Measurements from ENCODE around the gene AMOT. TPM values are rescaled to one million over a fixed set of nuclear protein-coding genes. Genes with fewer than 3 reads are reported as not detected.

Gene AMOT
- total RNA-seq, 1 experiment from 2014 or later: 0.58 TPM

DNA sequence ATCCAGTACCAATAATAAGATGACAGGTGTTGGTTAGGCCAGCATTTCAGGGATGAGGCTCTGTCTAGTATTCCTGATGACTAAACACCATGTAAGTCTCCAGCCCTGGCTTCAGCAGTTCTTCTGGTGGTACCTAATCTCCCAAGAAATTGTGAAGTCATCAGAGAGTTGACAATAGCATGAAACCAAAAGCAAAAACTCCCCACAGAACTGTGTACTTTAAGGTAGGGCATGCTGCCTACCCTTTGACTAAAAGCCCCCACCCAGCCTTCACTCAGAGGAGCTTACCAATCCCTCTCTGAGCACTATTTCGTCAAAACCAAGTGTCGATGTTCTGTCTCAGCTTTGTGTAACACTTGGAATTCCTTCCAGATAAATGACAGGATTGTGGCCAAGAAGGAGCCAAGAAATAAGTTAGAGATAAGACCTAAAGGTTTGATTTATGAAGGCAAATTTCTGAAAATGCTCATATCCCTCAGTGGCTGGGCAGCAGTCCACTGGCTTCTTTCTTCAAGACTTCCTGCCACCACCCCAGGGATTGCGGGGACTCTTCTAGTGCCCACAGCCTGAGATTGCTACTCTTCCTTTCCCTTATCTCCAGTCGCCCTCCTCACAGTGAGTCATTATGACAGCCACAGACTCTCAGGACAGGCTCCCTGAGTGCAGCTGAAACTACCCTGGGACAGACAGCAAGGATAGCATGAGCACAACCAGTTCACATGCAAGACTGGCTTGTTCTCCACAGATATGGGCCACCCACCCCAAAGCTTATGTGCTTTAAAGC lies 93.6 kb downstream of the AMOT start:
- no peaks in the 10 kb centered on the region for H3K79me2 ChIP-seq (ENCODE audit: low read length)
- H3K9me2 ChIP-seq (replicated peaks; ENCODE audit: low read length): no peaks in the 10 kb centered on the region
- ATAC-seq (no peak), DNase-seq (no peak)
- TF ChIP-seq EZH2phosphoT487 (IDR thresholded peaks at IDR 0.05; ENCODE audit: borderline replicate concordance, low read length): no peak
- TF ChIP-seq, protein P1, sequence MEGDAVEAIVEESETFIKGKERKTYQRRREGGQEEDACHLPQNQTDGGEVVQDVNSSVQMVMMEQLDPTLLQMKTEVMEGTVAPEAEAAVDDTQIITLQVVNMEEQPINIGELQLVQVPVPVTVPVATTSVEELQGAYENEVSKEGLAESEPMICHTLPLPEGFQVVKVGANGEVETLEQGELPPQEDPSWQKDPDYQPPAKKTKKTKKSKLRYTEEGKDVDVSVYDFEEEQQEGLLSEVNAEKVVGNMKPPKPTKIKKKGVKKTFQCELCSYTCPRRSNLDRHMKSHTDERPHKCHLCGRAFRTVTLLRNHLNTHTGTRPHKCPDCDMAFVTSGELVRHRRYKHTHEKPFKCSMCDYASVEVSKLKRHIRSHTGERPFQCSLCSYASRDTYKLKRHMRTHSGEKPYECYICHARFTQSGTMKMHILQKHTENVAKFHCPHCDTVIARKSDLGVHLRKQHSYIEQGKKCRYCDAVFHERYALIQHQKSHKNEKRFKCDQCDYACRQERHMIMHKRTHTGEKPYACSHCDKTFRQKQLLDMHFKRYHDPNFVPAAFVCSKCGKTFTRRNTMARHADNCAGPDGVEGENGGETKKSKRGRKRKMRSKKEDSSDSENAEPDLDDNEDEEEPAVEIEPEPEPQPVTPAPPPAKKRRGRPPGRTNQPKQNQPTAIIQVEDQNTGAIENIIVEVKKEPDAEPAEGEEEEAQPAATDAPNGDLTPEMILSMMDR (conservative IDR thresholded peaks at IDR 0.05; ENCODE audit: low read depth, low read length): no peak
- no peak for TF ChIP-seq EZH2 (IDR thresholded peaks at IDR 0.05; ENCODE audit: low read length, unreplicated experiment)
- no peaks in the 10 kb centered on the region for H3F3A ChIP-seq (ENCODE audit: low read length, unreplicated experiment)
- CTCF ChIA-PET: no interaction called here
- no TSS peak for BruUV-seq (replicated peaks)
- no peaks in the 10 kb centered on the region for H3K36me3 ChIP-seq (ENCODE audit: low read depth, low read length)
- H2AFZ ChIP-seq (ENCODE audit: low read length): no peak overlapping the region
- H3K9ac ChIP-seq (ENCODE audit: low read length): no peak overlapping the region
- H4K20me1 ChIP-seq (ENCODE audit: low read length): no peaks in the 10 kb centered on the region
- H3K4me2 ChIP-seq (ENCODE audit: low read length): no peak overlapping the region
- no peak overlapping the region for H3K27ac ChIP-seq (ENCODE audit: low read length)
- H3K4me3 ChIP-seq (ENCODE audit: low read length): no peak overlapping the region
- POLR2A ChIA-PET (ENCODE audit: unreplicated experiment): no interaction called here
- H3K4me1 ChIP-seq (ENCODE audit: insufficient read depth, low read length): no peaks in the 10 kb centered on the region
- H3K9me3 ChIP-seq (ENCODE audit: low read length): no peaks in the 10 kb centered on the region
- H3K27me3 ChIP-seq (ENCODE audit: low read length): no peaks in the 10 kb centered on the region
- intact Hi-C loops (cut with micrococcal nuclease): no loop called here

DNA sequence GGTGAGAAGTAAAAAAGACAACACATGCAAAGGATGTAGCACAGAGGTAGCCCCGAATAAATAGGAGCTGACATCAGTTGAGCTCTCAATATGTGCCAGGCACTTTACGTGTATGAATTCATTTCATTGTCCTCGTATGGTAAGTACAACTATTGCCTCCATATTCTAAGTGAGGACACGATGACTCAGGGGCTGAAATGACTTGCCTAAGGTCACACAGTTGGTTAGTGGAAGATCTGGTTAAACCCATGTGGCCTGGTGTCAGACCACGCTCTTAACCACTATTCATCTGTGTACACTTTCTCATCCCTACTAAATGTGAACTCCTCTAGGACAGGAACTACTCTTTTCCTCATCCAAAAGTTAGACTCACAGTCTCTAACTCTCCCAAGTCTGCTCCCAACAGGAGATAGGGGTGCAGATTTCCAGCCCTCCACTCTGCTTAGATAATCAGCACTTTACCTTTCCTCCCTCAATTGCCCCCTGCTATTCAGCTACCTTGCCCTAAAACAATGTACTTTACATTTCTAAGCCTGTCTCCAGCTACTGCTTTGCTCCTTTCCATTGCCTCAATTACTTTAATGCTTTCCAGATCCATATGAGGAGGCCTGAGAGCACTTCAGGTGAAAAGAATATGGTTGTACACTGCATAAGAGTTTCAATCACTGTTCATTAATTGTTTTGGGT lies 102.1 kb downstream of the AMOT start:
- no peaks in the 10 kb centered on the region for H4K20me1 ChIP-seq (ENCODE audit: low read length)
- TF ChIP-seq, protein P1 (conservative IDR thresholded peaks at IDR 0.05; ENCODE audit: low read depth, low read length): no peak
- TF ChIP-seq EZH2phosphoT487 (IDR thresholded peaks at IDR 0.05; ENCODE audit: borderline replicate concordance, low read length) (no peak), EZH2 (IDR thresholded peaks at IDR 0.05; ENCODE audit: low read length, unreplicated experiment) (no peak)
- DNase-seq: no peak
- H3K36me3 ChIP-seq (ENCODE audit: low read depth, low read length): no peaks in the 10 kb centered on the region
- H3K27me3 ChIP-seq (ENCODE audit: low read length): no peaks in the 10 kb centered on the region
- H3K9me2 ChIP-seq (replicated peaks; ENCODE audit: low read length): no peaks in the 10 kb centered on the region
- ChIA-PET POLR2A (ENCODE audit: unreplicated experiment) (no interaction called here), CTCF (no interaction called here)
- no peaks in the 10 kb centered on the region for H3F3A ChIP-seq (ENCODE audit: low read length, unreplicated experiment)
- H3K9ac ChIP-seq (ENCODE audit: low read length): no peak overlapping the region
- no peak for ATAC-seq
- BruUV-seq (replicated peaks): no TSS peak
- H2AFZ ChIP-seq (ENCODE audit: low read length): no peak overlapping the region
- no peaks in the 10 kb centered on the region for H3K9me3 ChIP-seq (ENCODE audit: low read length)
- no peaks in the 10 kb centered on the region for H3K79me2 ChIP-seq (ENCODE audit: low read length)
- intact Hi-C loops (cut with micrococcal nuclease): no loop called here
- H3K27ac ChIP-seq (ENCODE audit: low read length): no peak overlapping the region
- H3K4me2 ChIP-seq (ENCODE audit: low read length): no peak overlapping the region
- no peak overlapping the region for H3K4me3 ChIP-seq (ENCODE audit: low read length)
- H3K4me1 ChIP-seq (ENCODE audit: insufficient read depth, low read length): no peaks in the 10 kb centered on the region

DNA sequence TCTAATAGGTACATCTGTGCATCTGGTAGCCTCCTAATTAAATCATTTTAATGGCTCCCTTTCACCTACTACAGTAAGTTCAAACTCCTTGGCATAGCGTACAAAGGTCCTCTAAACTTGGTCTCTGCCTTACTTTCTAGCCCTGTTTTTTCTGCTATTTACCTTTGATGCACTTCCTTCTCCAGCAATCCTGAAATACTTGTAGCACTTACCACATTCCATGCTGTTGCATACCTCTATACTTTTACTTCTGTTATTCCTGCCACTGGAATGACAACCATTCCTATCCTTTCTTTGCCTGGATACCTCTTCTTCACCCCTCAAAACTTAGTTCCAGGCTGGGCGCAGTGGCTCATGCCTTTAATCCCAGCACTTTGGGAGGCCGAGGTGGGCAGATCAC lies 104.3 kb downstream of the AMOT start:
- TF ChIP-seq, protein P1 (conservative IDR thresholded peaks at IDR 0.05; ENCODE audit: low read depth, low read length): no peak
- no peak for TF ChIP-seq EZH2phosphoT487 (IDR thresholded peaks at IDR 0.05; ENCODE audit: borderline replicate concordance, low read length)
- no peak for TF ChIP-seq EZH2 (IDR thresholded peaks at IDR 0.05; ENCODE audit: low read length, unreplicated experiment)
- DNase-seq (no peak), ATAC-seq (no peak)
- no peaks in the 10 kb centered on the region for H3K36me3 ChIP-seq (ENCODE audit: low read depth, low read length)
- no peak overlapping the region for H2AFZ ChIP-seq (ENCODE audit: low read length)
- no peaks in the 10 kb centered on the region for H3K9me2 ChIP-seq (replicated peaks; ENCODE audit: low read length)
- CTCF ChIA-PET: no interaction called here
- no peaks in the 10 kb centered on the region for H3K9me3 ChIP-seq (ENCODE audit: low read length)
- H3K4me3 ChIP-seq (ENCODE audit: low read length): no peak overlapping the region
- H3K27me3 ChIP-seq (ENCODE audit: low read length): no peaks in the 10 kb centered on the region
- POLR2A ChIA-PET (ENCODE audit: unreplicated experiment): no interaction called here
- H3K4me2 ChIP-seq (ENCODE audit: low read length): no peak overlapping the region
- H3F3A ChIP-seq (ENCODE audit: low read length, unreplicated experiment): no peaks in the 10 kb centered on the region
- intact Hi-C loops (cut with micrococcal nuclease): no loop called here
- H4K20me1 ChIP-seq (ENCODE audit: low read length): no peaks in the 10 kb centered on the region
- no peaks in the 10 kb centered on the region for H3K4me1 ChIP-seq (ENCODE audit: insufficient read depth, low read length)
- H3K9ac ChIP-seq (ENCODE audit: low read length): no peak overlapping the region
- no TSS peak for BruUV-seq (replicated peaks)
- H3K79me2 ChIP-seq (ENCODE audit: low read length): no peaks in the 10 kb centered on the region
- no peak overlapping the region for H3K27ac ChIP-seq (ENCODE audit: low read length)

All from PC-3 (cell line).